WTC11 (cell line): ENCODE data around the gene GRK6. TPM values are rescaled to one million over a fixed set of nuclear protein-coding genes. Genes with fewer than 3 reads are reported as not detected.

ENCODE experiments used
- ATAC-seq: fragments of 200-7000 bp; cut with Tn5 transposase; 2 replicates; pipeline ENCODE4 v1.10.0; 2021; ENCODE audit warnings: mild to moderate bottlenecking, moderate library complexity
- CTCF ChIA-PET: fragments of 300-600 bp; sonication (Branson Sonifier 250); formaldehyde crosslinking; loops from one replicate; lab custom pipeline; 2021; ENCODE audit warnings: antibody characterized with exemption; lab: Charles Lee
- POLR2A ChIA-PET: fragments of 350-600 bp; sonication (Branson Sonifier 250); formaldehyde crosslinking; loops from one replicate; lab custom pipeline; 2021; ENCODE audit warnings: antibody characterized with exemption; lab: Charles Lee
- DNase-seq: peaks from one replicate; pipeline ENCODE4 v3.0.0; 2021; ENCODE audit warnings: low spot score
- H3K27ac Mint-ChIP-seq: 2 replicates; pipeline ENCODE4 v1.8.0; 2021; ENCODE audit warnings: mixed read lengths
- H3K27me3 Mint-ChIP-seq: 2 replicates; pipeline ENCODE4 v1.8.0; 2021; ENCODE audit warnings: low read depth, mild to moderate bottlenecking, moderate library complexity, mixed read lengths
- H3K36me3 Mint-ChIP-seq: 2 replicates; pipeline ENCODE4 v1.8.0; 2021; ENCODE audit warnings: mixed read lengths
- H3K4me1 Mint-ChIP-seq: 2 replicates; pipeline ENCODE4 v1.8.0; 2022; ENCODE audit warnings: mixed read lengths
- H3K4me3 Mint-ChIP-seq: 2 replicates; pipeline ENCODE4 v1.8.0; 2021; ENCODE audit warnings: mild to moderate bottlenecking, moderate library complexity, mixed read lengths
- H3K9me3 Mint-ChIP-seq: 2 replicates; pipeline ENCODE4 v1.8.0; 2021; ENCODE audit warnings: mixed read lengths
- ESRRA ChIP-seq: sonication (generic); formaldehyde crosslinking; IDR thresholded peaks from 2 replicates; pipeline ENCODE4 v1.8.1; 2022; ENCODE audit warnings: mild to moderate bottlenecking, missing genetic modification reagents, borderline replicate concordance
- ETV6 ChIP-seq: sonication (generic); formaldehyde crosslinking; IDR thresholded peaks from 2 replicates; pipeline ENCODE4 v1.8.1; 2022; ENCODE audit warnings: mild to moderate bottlenecking, missing genetic modification reagents
- FOXK1 ChIP-seq: sonication (generic); formaldehyde crosslinking; IDR thresholded peaks from 2 replicates; pipeline ENCODE4 v1.8.0; 2022; ENCODE audit warnings: mild to moderate bottlenecking, moderate library complexity, missing genetic modification reagents
- FOXP1 ChIP-seq: sonication (generic); formaldehyde crosslinking; IDR thresholded peaks from 2 replicates; pipeline ENCODE4 v1.8.0; 2022; ENCODE audit warnings: missing genetic modification reagents, mild to moderate bottlenecking, moderate library complexity, borderline replicate concordance
- JAZF1 ChIP-seq: fragments of 250-450 bp; sonication (Bioruptor Pico); IDR thresholded peaks from 2 replicates; pipeline ENCODE4 v1.9.0; 2021; ENCODE audit warnings: moderate library complexity, mild to moderate bottlenecking, inconsistent platforms
- NFYB ChIP-seq: sonication (generic); formaldehyde crosslinking; conservative IDR thresholded peaks from 2 replicates; pipeline ENCODE4 v1.8.0; 2022; ENCODE audit warnings: low read depth, missing genetic modification reagents
- NR2C2 ChIP-seq: sonication (generic); formaldehyde crosslinking; IDR thresholded peaks from 2 replicates; pipeline ENCODE4 v1.8.0; 2022; ENCODE audit warnings: mild to moderate bottlenecking, missing genetic modification reagents
- OVOL2 ChIP-seq: fragments of 250-450 bp; sonication (Bioruptor Pico); IDR thresholded peaks from 2 replicates; pipeline ENCODE4 v1.9.0; 2021; ENCODE audit warnings: mild to moderate bottlenecking, borderline replicate concordance
- RELA ChIP-seq: sonication (generic); formaldehyde crosslinking; IDR thresholded peaks from 2 replicates; pipeline ENCODE4 v1.8.1; 2022; ENCODE audit warnings: missing genetic modification reagents, mild to moderate bottlenecking, borderline replicate concordance
- SMAD4 ChIP-seq: sonication (generic); formaldehyde crosslinking; IDR thresholded peaks from 2 replicates; pipeline ENCODE4 v1.8.0; 2022; ENCODE audit warnings: mild to moderate bottlenecking, missing genetic modification reagents
- TEAD4 ChIP-seq: sonication (generic); formaldehyde crosslinking; IDR thresholded peaks from 2 replicates; pipeline ENCODE4 v1.8.0; 2022; ENCODE audit warnings: mild to moderate bottlenecking, missing genetic modification reagents
- ZNF138 ChIP-seq: sonication (generic); formaldehyde crosslinking; conservative IDR thresholded peaks from 2 replicates; pipeline ENCODE4 v1.8.1; 2022; ENCODE audit warnings: mild to moderate bottlenecking, moderate library complexity, missing genetic modification reagents
- ZNF317 ChIP-seq: sonication (generic); formaldehyde crosslinking; IDR thresholded peaks from 2 replicates; pipeline ENCODE4 v1.8.1; 2023; ENCODE audit warnings: low read depth, mild to moderate bottlenecking, moderate library complexity, missing genetic modification reagents, borderline replicate concordance
- ZNF423 ChIP-seq: fragments of 250-450 bp; sonication (Bioruptor Pico); IDR thresholded peaks from 2 replicates; pipeline ENCODE4 v2.1.2; 2022; ENCODE audit warnings: mild to moderate bottlenecking, moderate library complexity
- total RNA-seq: library from RNA; stranded (reverse); gene quantifications from 3 replicates; pipeline ENCODE4 v1.2.3, GENCODE V29; 2021
- TF ChIP-seq, protein P1 (sequence below): fragments of 250-450 bp; sonication (Bioruptor Pico); IDR thresholded peaks from 2 replicates; pipeline ENCODE4 v1.9.0; 2021; ENCODE audit warnings: mild to moderate bottlenecking
- TF ChIP-seq, protein P2 (sequence below): sonication (generic); formaldehyde crosslinking; IDR thresholded peaks from 2 replicates; pipeline ENCODE4 v1.8.0; 2022; ENCODE audit warnings: mild to moderate bottlenecking, missing genetic modification reagents
- TF ChIP-seq, protein P3 (sequence below): fragments of 250-450 bp; sonication (Bioruptor Pico); IDR thresholded peaks from 2 replicates; pipeline ENCODE4 v2.1.2; 2022; ENCODE audit warnings: mild to moderate bottlenecking, moderate library complexity
- TF ChIP-seq, protein P4 (sequence below): fragments of 250-450 bp; sonication (Bioruptor Pico); conservative IDR thresholded peaks from 2 replicates; pipeline ENCODE4 v1.9.0; 2021; ENCODE audit warnings: mild to moderate bottlenecking
- TF ChIP-seq, protein P5 (sequence below): sonication (generic); formaldehyde crosslinking; IDR thresholded peaks from 2 replicates; pipeline ENCODE4 v1.8.1; 2023; ENCODE audit warnings: mild to moderate bottlenecking, missing genetic modification reagents, moderate library complexity
- TF ChIP-seq, protein P6 (sequence below): sonication (generic); formaldehyde crosslinking; IDR thresholded peaks from 2 replicates; pipeline ENCODE4 v1.8.0; 2023; ENCODE audit warnings: missing genetic modification reagents, mild to moderate bottlenecking, borderline replicate concordance
- TF ChIP-seq, protein P7 (sequence below): sonication (generic); formaldehyde crosslinking; IDR thresholded peaks from 2 replicates; pipeline ENCODE4 v1.8.0; 2023; ENCODE audit warnings: missing genetic modification reagents
- TF ChIP-seq, protein P8 (sequence below): sonication (generic); formaldehyde crosslinking; IDR thresholded peaks from 2 replicates; pipeline ENCODE4 v1.8.1; 2022; ENCODE audit warnings: low read depth, missing genetic modification reagents, borderline replicate concordance

The GRK6 gene
- total RNA-seq, 1 experiment from 2014 or later: 69.2 TPM

DNA sequence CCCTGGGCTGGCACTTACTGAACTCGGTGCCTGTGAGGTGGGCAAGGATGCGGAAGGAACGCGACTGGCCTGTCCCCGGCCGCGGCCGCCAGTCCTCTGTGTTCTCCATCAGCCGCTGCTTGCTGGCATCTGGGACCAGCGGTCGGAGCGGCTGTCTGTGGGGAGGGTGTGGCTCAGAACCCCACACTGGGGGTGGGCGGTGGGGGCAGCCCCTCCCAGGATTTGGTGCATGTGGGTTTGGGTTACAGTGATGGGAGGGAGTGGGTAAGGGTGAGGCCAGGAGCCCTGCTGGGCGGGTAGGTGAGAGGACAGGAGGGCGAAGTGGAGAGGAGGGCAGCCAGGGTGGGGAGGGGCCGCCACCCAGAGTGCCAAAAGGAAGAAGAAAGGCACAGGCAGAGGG, 64.5 kb downstream of the GRK6 start (continued):
- TF ChIP-seq FOXP1: no peak

DNA sequence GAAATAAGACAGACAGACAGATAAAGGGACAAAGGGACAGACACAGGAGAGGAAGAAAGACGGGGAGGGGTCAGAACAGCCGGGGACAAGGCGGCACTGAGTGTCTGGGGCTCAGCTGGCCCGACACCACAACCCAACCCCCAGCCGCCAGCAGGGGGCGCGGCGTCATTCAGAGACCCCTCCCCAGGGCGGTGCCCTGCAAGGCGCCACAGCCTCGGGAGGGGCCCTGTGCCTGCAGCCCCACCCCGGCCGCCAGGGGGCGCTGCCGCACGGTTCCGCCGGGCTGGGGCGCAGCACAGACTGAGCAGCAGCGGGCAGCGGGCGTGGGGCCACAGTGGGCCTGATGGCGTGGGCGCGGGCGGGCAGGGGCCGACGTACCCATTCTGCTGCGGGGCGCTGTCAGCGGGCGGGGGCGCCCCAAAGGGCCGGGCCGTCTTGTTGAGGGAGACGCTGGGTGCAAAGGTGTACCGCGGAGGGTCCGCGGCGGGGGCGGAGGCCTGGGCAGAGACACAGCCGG, 65.0 kb downstream of the GRK6 start:
- ChIA-PET POLR2A (interaction anchor here (0.6 to 6.1 kb wide), 3 partner anchors 10 to 34 kb away, joined by 3 to 43 read pairs (median 4); no protein-coding TSS in a partner anchor), CTCF (interaction anchor here (0.5 to 11.2 kb wide), 17 partner anchors 10 to 609 kb away, joined by 3 to 230 read pairs (median 6); partner anchors contain the start of genes DBN1 and DOK3)
- no peak overlapping the region for H3K4me3 Mint-ChIP-seq
- DNase-seq: peak; percentile 93
- peak; percentile 57 for ATAC-seq
- peaks cover 27% of the 10 kb centered on the region for H3K4me1 Mint-ChIP-seq
- peaks cover 40% of the 10 kb centered on the region for H3K36me3 Mint-ChIP-seq
- no peaks in the 10 kb centered on the region for H3K9me3 Mint-ChIP-seq
- no peaks in the 10 kb centered on the region for H3K27me3 Mint-ChIP-seq
- H3K27ac Mint-ChIP-seq: peak overlapping the region; percentile 65; the same call in 1 of the 2 replicates
- TF ChIP-seq ZNF138 (CRISPR knock-in tag): no peak
- TF ChIP-seq, protein P1, sequence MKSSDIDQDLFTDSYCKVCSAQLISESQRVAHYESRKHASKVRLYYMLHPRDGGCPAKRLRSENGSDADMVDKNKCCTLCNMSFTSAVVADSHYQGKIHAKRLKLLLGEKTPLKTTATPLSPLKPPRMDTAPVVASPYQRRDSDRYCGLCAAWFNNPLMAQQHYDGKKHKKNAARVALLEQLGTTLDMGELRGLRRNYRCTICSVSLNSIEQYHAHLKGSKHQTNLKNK (CRISPR knock-in tag): no peak
- TF ChIP-seq FOXK1: peak; percentile 77
- TF ChIP-seq, protein P2, sequence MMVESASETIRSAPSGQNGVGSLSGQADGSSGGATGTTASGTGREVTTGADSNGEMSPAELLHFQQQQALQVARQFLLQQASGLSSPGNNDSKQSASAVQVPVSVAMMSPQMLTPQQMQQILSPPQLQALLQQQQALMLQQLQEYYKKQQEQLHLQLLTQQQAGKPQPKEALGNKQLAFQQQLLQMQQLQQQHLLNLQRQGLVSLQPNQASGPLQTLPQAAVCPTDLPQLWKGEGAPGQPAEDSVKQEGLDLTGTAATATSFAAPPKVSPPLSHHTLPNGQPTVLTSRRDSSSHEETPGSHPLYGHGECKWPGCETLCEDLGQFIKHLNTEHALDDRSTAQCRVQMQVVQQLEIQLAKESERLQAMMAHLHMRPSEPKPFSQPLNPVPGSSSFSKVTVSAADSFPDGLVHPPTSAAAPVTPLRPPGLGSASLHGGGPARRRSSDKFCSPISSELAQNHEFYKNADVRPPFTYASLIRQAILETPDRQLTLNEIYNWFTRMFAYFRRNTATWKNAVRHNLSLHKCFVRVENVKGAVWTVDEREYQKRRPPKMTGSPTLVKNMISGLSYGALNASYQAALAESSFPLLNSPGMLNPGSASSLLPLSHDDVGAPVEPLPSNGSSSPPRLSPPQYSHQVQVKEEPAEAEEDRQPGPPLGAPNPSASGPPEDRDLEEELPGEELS (CRISPR knock-in tag): peak; percentile 78; the same call in 1 of the 2 replicates
- TF ChIP-seq, protein P3, sequence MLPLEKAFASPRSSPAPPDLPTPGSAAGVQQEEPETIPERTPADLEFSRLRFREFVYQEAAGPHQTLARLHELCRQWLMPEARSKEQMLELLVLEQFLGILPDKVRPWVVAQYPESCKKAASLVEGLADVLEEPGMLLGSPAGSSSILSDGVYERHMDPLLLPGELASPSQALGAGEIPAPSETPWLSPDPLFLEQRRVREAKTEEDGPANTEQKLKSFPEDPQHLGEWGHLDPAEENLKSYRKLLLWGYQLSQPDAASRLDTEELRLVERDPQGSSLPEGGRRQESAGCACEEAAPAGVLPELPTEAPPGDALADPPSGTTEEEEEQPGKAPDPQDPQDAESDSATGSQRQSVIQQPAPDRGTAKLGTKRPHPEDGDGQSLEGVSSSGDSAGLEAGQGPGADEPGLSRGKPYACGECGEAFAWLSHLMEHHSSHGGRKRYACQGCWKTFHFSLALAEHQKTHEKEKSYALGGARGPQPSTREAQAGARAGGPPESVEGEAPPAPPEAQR (CRISPR knock-in tag): no peak
- TF ChIP-seq, protein P4, sequence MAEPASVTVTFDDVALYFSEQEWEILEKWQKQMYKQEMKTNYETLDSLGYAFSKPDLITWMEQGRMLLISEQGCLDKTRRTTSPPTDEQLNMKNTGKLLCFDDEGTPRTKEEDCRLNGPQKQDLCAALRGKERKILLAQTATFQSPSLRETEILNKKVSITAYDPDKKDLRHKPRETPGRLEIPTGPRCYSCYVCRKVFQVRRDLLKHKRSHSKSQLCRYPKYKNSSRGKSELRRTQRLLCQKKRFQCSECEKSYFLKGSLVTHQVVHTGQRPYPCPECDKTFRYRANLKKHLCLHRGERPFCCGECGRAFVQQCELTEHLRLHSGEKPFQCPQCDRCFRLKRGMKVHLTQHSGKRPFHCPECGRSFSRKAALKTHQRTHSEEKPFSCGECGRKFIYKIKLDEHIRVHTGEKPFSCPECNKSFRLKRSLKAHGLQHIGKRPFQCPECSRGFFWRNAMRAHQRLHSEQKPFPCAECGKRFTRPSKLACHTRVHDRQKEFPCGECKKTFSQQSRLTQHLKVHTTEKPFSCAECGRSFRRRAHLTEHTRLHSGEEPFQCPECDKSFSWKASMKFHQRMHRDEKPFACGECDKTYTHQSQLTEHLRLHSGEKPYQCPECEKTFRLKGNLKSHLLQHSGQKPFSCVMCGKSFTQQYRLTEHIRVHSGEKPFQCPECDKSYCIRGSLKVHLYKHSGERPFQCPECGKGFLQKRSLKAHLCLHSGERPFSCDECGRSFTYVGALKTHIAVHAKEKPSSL (CRISPR knock-in tag): no peak
- no peak for TF ChIP-seq NFYB
- no peak for TF ChIP-seq SMAD4 (CRISPR knock-in tag)
- TF ChIP-seq, protein P5, sequence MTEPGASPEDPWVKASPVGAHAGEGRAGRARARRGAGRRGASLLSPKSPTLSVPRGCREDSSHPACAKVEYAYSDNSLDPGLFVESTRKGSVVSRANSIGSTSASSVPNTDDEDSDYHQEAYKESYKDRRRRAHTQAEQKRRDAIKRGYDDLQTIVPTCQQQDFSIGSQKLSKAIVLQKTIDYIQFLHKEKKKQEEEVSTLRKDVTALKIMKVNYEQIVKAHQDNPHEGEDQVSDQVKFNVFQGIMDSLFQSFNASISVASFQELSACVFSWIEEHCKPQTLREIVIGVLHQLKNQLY: no peak; the same call in 1 of the 2 replicates
- TF ChIP-seq NR2C2 (CRISPR knock-in tag): no peak
- TF ChIP-seq, protein P6, sequence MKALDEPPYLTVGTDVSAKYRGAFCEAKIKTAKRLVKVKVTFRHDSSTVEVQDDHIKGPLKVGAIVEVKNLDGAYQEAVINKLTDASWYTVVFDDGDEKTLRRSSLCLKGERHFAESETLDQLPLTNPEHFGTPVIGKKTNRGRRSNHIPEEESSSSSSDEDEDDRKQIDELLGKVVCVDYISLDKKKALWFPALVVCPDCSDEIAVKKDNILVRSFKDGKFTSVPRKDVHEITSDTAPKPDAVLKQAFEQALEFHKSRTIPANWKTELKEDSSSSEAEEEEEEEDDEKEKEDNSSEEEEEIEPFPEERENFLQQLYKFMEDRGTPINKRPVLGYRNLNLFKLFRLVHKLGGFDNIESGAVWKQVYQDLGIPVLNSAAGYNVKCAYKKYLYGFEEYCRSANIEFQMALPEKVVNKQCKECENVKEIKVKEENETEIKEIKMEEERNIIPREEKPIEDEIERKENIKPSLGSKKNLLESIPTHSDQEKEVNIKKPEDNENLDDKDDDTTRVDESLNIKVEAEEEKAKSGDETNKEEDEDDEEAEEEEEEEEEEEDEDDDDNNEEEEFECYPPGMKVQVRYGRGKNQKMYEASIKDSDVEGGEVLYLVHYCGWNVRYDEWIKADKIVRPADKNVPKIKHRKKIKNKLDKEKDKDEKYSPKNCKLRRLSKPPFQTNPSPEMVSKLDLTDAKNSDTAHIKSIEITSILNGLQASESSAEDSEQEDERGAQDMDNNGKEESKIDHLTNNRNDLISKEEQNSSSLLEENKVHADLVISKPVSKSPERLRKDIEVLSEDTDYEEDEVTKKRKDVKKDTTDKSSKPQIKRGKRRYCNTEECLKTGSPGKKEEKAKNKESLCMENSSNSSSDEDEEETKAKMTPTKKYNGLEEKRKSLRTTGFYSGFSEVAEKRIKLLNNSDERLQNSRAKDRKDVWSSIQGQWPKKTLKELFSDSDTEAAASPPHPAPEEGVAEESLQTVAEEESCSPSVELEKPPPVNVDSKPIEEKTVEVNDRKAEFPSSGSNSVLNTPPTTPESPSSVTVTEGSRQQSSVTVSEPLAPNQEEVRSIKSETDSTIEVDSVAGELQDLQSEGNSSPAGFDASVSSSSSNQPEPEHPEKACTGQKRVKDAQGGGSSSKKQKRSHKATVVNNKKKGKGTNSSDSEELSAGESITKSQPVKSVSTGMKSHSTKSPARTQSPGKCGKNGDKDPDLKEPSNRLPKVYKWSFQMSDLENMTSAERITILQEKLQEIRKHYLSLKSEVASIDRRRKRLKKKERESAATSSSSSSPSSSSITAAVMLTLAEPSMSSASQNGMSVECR (CRISPR knock-in tag): peak; percentile 34; the same call in 1 of the 2 replicates
- no peak for TF ChIP-seq OVOL2
- TF ChIP-seq ESRRA (CRISPR knock-in tag): no peak
- no peak for TF ChIP-seq JAZF1 (CRISPR knock-in tag)
- TF ChIP-seq, protein P7, sequence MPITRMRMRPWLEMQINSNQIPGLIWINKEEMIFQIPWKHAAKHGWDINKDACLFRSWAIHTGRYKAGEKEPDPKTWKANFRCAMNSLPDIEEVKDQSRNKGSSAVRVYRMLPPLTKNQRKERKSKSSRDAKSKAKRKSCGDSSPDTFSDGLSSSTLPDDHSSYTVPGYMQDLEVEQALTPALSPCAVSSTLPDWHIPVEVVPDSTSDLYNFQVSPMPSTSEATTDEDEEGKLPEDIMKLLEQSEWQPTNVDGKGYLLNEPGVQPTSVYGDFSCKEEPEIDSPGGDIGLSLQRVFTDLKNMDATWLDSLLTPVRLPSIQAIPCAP: no peak
- no peak for TF ChIP-seq TEAD4 (CRISPR knock-in tag)
- no peak for TF ChIP-seq RELA (CRISPR knock-in tag)
- TF ChIP-seq ETV6: peak; percentile 81; the same call in 1 of the 2 replicates
- TF ChIP-seq ZNF423 (CRISPR knock-in tag): peak; percentile 80
- TF ChIP-seq, protein P8, sequence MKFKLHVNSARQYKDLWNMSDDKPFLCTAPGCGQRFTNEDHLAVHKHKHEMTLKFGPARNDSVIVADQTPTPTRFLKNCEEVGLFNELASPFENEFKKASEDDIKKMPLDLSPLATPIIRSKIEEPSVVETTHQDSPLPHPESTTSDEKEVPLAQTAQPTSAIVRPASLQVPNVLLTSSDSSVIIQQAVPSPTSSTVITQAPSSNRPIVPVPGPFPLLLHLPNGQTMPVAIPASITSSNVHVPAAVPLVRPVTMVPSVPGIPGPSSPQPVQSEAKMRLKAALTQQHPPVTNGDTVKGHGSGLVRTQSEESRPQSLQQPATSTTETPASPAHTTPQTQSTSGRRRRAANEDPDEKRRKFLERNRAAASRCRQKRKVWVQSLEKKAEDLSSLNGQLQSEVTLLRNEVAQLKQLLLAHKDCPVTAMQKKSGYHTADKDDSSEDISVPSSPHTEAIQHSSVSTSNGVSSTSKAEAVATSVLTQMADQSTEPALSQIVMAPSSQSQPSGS (CRISPR knock-in tag): no peak
- 0 out of 2 replicates have a peak, but pooled peaks have one; percentile 8 for TF ChIP-seq ZNF317
